Tibial nerve (tissue), 3 donors: ENCODE data around the gene IRF4.

Experiments used
- POLR2A ChIP-seq, 2 donors: fragments of 450-650 bp; IDR thresholded peaks; one replicate each; pipeline ENCODE4 v1.6.1; 2017; ENCODE audit warnings: antibody characterized with exemption in 2 of 2, mild to moderate bottlenecking in 2 of 2, moderate library complexity in 2 of 2
- TF ChIP-seq, protein P1 (sequence below), 5 experiments: fragments of 200-600 bp in 3 of 5; fragments of 450-650 bp in 2 of 5; sonication (generic) in 3 of 5; IDR thresholded peaks; one replicate each; pipeline ENCODE4 v1.5.1; 2016 to 2019; ENCODE audit warnings: antibody characterized with exemption in 5 of 5, mild to moderate bottlenecking in 3 of 5, moderate library complexity in 2 of 5

DNA sequence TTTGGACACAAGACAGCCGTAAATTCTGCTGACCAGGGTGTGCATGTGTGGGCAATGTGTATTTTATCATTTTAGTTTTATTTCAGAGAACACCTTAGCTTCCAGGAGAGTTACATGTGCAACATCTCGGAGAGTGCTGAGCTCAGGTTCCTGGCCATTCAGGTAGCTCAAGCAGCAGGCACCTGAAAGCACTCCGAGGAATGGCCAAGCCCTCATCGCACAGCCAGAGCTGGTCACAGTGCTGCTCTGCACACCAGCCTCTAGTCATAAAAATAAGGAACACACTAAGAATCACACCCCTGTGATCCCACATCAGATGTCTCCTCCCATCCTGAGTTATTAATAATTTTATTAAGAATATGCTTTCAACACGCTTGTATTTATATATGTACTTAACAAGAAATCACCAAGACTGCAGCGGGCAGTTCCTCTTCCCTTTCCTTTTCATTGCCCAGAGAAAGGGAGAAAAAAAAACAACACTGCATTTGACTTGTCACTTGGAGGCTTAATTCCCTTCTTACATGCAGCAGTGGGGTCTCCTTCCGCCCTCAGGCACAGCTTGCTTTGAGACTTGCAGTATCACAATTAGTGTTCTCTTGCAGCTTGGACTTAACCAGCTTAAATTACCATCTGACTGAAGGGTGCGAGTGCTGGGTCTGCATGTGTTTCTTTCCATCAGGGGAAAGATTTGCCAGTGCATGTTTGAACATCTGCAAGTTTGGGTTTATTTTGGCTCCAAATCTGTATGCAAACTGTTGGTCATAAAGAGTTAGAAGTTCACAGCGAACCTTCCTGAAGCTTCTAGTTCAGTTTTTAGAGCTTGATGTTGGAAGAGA is 36.0 kb upstream of the IRF4 start:
- TF ChIP-seq, protein P1, sequence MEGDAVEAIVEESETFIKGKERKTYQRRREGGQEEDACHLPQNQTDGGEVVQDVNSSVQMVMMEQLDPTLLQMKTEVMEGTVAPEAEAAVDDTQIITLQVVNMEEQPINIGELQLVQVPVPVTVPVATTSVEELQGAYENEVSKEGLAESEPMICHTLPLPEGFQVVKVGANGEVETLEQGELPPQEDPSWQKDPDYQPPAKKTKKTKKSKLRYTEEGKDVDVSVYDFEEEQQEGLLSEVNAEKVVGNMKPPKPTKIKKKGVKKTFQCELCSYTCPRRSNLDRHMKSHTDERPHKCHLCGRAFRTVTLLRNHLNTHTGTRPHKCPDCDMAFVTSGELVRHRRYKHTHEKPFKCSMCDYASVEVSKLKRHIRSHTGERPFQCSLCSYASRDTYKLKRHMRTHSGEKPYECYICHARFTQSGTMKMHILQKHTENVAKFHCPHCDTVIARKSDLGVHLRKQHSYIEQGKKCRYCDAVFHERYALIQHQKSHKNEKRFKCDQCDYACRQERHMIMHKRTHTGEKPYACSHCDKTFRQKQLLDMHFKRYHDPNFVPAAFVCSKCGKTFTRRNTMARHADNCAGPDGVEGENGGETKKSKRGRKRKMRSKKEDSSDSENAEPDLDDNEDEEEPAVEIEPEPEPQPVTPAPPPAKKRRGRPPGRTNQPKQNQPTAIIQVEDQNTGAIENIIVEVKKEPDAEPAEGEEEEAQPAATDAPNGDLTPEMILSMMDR (IDR thresholded peaks at IDR 0.05) = no peak
- no peak for TF ChIP-seq POLR2A (IDR thresholded peaks at IDR 0.05)
